Esophagus squamous epithelium (tissue), 4 donors: ENCODE results near the gene CDC16.

Experiments used
- CTCF ChIP-seq, 6 experiments: fragments of 450-650 bp in 4 of 6; fragments of 200-600 bp in 2 of 6; sonication (generic) in 2 of 6; IDR thresholded peaks; one replicate each; pipeline ENCODE4 v1.5.1; 2016 to 2019; ENCODE audit warnings: antibody characterized with exemption in 6 of 6, mild to moderate bottlenecking in 4 of 6, moderate library complexity in 4 of 6
- POLR2A ChIP-seq, 4 donors: fragments of 450-650 bp; IDR thresholded peaks; one replicate each; pipeline ENCODE4 v1.6.1; 2017; ENCODE audit warnings: antibody characterized with exemption in 4 of 4, mild to moderate bottlenecking in 4 of 4, moderate library complexity in 3 of 4

DNA sequence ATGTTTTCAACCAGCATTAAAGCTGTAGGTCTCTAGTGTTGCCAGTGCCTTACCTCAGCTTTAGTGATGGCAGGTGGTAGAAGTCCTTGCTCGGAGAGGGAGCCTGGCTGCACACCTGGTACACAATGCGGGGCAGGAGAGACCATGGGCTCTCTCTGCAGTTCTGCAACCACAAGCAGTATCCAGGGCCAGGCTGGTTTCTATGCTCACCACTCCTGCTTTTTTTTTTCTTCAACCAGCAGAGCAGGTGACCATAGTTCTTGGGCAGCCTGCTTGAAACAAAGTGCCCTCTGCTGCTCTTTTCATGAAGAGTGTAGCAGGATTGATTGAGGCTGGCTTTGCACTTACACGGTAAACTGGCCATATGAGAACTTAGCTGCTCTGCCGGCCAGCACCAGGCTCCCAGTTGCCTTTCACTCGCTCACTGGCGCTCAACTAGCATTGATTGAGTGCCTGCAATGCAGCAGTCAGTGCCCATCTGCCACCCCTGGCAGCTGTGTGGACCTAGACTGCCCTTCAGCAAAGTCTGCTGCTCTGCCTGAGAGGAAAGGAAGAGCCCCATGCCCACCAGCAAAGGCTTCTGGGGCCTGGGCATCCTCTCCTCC is 75.2 kb downstream of the CDC16 start:
- TF ChIP-seq CTCF (IDR thresholded peaks at IDR 0.05) = no peak
- no peak for TF ChIP-seq POLR2A (IDR thresholded peaks at IDR 0.05)
